Measurements from ENCODE around the gene RFX1. TPM values are rescaled to one million over a fixed set of nuclear protein-coding genes. Genes with fewer than 3 reads are reported as not detected.
A peak's percentile ranks its signal among the peaks of the same experiment; 100 is the strongest.
"Not testable (repeated sequence)": the region's sequence is repeated elsewhere in the genome, so short reads cannot be mapped to it uniquely, and the experiment has no call there.

The RFX1 gene
- total RNA-seq, 1 donor from 2014 or later: 3.3 TPM

DNA sequence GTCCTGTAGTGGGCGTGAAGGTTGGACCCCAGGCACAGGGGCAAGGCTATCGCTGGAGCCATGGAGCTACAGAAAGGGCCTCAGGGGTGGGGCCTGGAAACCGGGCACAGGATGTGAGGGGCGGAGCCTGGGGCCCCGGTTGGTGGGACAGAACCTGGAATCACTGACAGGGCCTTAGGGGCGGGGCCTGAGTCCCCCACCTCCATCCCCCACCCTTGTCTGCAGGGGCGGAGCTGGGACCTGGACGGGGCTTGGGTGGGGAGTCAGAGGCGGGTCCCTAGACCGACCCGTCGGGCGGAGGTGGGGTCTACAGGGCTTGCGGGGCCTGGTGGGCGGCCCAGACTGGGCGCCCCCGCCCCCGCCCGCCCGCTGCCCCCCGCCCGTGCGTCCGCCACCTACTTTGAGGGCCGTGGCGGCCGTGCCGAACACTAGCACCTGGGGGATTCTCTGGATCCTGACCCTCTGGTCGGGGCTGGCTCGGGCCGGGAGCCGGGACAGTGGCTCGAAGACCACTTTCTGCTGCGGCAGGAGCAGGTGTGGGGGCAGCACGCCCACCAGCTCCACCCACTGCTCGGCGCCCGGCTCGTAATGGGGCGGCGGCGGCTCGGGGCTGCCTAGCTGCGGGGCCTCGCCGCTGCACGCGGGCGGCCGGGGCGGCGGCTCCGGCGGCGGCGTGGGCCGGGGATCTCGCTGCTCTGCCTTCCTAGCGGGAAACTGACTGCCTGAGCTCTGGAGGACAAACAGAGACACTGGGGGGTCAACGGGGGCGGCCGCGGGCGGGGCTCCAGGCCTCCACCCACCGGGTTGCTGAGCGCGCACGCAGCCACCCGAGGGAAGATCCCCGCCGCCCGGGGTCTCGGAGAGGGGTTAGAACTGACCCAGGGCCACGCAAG, 27.5 kb downstream of the RFX1 start:
- intact Hi-C loops (cut with DNase I): loop anchor here (2.0 kb wide), 1 partner anchor 26 kb away; no protein-coding TSS in a partner anchor
- TF ChIP-seq, protein P1, sequence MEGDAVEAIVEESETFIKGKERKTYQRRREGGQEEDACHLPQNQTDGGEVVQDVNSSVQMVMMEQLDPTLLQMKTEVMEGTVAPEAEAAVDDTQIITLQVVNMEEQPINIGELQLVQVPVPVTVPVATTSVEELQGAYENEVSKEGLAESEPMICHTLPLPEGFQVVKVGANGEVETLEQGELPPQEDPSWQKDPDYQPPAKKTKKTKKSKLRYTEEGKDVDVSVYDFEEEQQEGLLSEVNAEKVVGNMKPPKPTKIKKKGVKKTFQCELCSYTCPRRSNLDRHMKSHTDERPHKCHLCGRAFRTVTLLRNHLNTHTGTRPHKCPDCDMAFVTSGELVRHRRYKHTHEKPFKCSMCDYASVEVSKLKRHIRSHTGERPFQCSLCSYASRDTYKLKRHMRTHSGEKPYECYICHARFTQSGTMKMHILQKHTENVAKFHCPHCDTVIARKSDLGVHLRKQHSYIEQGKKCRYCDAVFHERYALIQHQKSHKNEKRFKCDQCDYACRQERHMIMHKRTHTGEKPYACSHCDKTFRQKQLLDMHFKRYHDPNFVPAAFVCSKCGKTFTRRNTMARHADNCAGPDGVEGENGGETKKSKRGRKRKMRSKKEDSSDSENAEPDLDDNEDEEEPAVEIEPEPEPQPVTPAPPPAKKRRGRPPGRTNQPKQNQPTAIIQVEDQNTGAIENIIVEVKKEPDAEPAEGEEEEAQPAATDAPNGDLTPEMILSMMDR (IDR thresholded peaks at IDR 0.05): no peak
- no peaks in the 10 kb centered on the region for H3K9me3 ChIP-seq
- H3K36me3 ChIP-seq: peaks cover 0 to 6% of the 10 kb centered on the region in 2 donors
- DNase-seq (ENCODE audit: low spot score in 2 of 2): peak; percentile 60 to 89
- peak overlapping the region; percentile 56 to 59 for H3K27ac ChIP-seq
- peak overlapping the region; percentile 58 to 75 for H3K4me3 ChIP-seq
- no peaks in the 10 kb centered on the region for H3K27me3 ChIP-seq
- peaks cover 4 to 18% of the 10 kb centered on the region in 2 donors for H3K4me1 ChIP-seq

DNA sequence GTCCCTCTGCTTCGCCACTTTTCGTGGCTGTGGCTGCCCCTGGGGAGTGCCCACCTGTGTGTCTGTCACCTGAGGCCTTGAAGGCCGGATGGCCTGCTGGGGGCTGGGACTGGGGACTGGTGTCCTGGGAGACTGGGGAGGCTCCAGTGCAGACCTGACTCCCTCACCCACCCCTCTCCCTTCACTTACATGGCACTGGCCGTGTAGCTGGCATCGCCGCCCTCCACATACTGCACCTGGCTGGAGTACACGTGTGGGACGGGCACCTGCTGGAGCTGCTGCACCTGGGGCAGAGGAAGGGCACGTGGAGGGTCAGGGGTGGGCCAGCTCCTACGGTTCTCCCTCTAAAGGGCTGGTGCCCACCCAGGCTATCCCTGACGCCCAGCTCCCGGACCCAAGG, 28.3 kb downstream of the RFX1 start:
- Histone ChIP-seq H3K9me3 (no peaks in the 10 kb centered on the region), H3K27me3 (no peaks in the 10 kb centered on the region), H3K36me3 (peaks cover 5% of the 10 kb centered on the region in 2 donors), H3K4me3 (peak overlapping the region in 1 of 2 donors; percentile 75), H3K27ac (peak overlapping the region; percentile 56 to 59), H3K4me1 (peaks cover 4 to 18% of the 10 kb centered on the region in 2 donors)
- no peak for DNase-seq (ENCODE audit: low spot score in 2 of 2)
- TF ChIP-seq, protein P1 (IDR thresholded peaks at IDR 0.05): no peak
- intact Hi-C loops (cut with DNase I): loop anchor here (2.0 kb wide), 1 partner anchor 27 kb away; no protein-coding TSS in a partner anchor

DNA sequence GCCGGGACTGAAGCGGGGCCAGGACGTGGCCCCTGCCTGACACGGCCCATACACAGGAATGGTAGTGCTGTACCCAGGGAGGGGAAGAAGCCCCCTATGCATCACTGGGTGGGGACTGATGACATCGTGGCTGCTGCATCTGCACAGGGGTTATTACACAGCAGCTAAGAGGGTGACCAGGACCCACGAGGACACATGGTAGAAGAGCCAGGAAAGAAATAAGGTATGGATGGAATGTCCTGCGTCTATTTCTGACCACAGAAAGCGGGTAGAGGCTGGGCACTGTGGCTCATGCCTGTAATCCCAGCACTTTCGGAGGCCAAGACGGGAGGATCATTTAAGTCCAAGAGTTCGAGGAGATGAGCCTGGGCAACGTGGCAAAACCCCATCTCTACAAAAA, 29.7 kb downstream of the RFX1 start:
- Histone ChIP-seq H3K4me1 (peaks cover 4 to 18% of the 10 kb centered on the region in 2 donors), H3K27ac (no peak overlapping the region), H3K9me3 (no peaks in the 10 kb centered on the region), H3K4me3 (no peak overlapping the region), H3K36me3 (peaks cover 9 to 19% of the 10 kb centered on the region in 2 donors), H3K27me3 (no peaks in the 10 kb centered on the region)
- intact Hi-C loops (cut with DNase I): no loop called here
- DNase-seq (ENCODE audit: low spot score in 2 of 2): no peak
- TF ChIP-seq, protein P1 (IDR thresholded peaks at IDR 0.05): no peak

DNA sequence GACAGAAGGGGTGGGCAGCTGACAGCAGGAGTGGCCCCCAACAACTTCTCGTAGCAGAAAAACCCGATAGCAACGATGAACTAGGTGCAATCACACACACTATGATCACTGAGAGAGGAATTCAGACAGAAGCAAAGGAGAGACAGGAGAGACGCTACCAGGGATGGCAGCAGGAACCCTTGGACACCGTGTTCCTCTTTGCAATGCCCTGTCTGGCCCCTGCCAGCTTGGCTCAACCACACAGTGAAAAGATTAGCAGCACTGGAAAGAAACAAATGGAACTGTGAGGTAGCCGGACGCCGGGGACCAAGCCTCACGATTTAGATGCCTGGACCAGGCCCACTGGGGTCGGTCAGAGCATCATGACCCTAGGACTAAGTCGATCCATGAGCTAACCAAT, 30.2 kb downstream of the RFX1 start:
- Histone ChIP-seq H3K27me3 (no peaks in the 10 kb centered on the region), H3K4me1 (peaks cover 4 to 18% of the 10 kb centered on the region in 2 donors), H3K9me3 (no peaks in the 10 kb centered on the region), H3K4me3 (no peak overlapping the region), H3K36me3 (peaks cover 9 to 20% of the 10 kb centered on the region in 2 donors), H3K27ac (no peak overlapping the region)
- intact Hi-C loops (cut with DNase I): no loop called here
- DNase-seq (ENCODE audit: low spot score in 2 of 2): no peak
- TF ChIP-seq, protein P1 (IDR thresholded peaks at IDR 0.05): no peak

DNA sequence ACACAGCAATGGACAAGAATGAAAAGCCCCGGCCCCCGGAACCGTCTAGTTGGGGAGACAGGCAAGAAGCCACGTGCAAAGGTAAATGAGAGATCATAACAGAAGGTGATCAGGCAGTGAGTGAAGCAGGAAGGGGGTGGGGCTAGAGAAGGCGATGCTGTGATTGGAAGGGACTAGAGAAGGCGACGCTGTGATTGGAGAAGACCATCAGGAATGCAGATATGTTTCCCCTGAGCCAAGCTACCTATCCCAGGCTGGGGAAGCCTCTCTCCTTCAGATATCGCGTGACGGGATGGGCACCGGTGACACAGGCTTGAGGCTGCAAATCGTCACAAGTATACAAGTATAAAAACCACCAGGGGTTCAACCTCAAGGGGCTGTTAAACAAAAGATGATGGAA, 32.0 kb downstream of the RFX1 start:
- TF ChIP-seq, protein P1 (IDR thresholded peaks at IDR 0.05): no peak
- Histone ChIP-seq H3K27ac (no peak overlapping the region), H3K4me3 (no peak overlapping the region), H3K36me3 (peaks cover 21 to 28% of the 10 kb centered on the region in 2 donors), H3K4me1 (peaks cover 4 to 11% of the 10 kb centered on the region in 2 donors), H3K27me3 (no peaks in the 10 kb centered on the region), H3K9me3 (no peaks in the 10 kb centered on the region)
- DNase-seq (ENCODE audit: low spot score in 2 of 2): no peak
- intact Hi-C loops (cut with DNase I): no loop called here

DNA sequence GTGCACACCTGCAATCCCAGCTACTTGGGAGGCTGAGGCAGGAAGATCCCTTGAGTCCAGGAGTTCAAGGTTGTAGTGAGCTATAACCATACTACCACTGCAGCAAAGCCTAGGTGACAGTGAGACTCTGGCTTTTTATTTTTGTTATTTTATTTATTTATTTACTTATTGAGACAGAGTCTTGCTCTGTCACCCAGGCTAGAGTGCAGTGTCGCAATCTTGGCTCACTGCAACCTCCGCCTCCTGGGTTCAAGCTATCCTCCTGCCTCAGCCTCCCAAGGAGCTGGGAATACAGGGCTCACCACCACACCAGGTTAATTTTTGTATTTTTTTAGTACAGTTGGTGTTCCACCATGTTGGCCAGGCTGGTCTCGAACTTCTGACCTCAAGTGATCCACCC, 32.6 kb downstream of the RFX1 start:
- H3K9me3 ChIP-seq; DNase-seq (ENCODE audit: low spot score in 2 of 2); intact Hi-C loops (cut with DNase I); H3K27me3 ChIP-seq; H3K27ac ChIP-seq; H3K4me1 ChIP-seq; H3K4me3 ChIP-seq: not testable (repeated sequence)
- H3K36me3 ChIP-seq: peaks cover 27 to 34% of the 10 kb centered on the region in 2 donors
